SK-N-SH (cell line): Measurements from ENCODE around the gene SIRPB1. TPM values are rescaled to one million over a fixed set of nuclear protein-coding genes. Genes with fewer than 3 reads are reported as not detected.

Experiments
- CTCF ChIA-PET: fragments of 300-600, 350-600 bp; formaldehyde crosslinking; extraction: SDS; loops from one replicate; lab custom pipeline; 2021; lab: Yijun Ruan, JAX
- POLR2A ChIA-PET: fragments of 350-600 bp; sonication (Branson Sonifier 250); formaldehyde crosslinking; extraction: SDS; loops from one replicate; lab custom pipeline; 2020; ENCODE audit warnings: antibody characterized with exemption, inconsistent platforms; lab: Yijun Ruan, JAX
- DNase-seq: peaks from one replicate; pipeline ENCODE4 v3.0.0; 2012
- H2AFZ ChIP-seq: fragments of 200-600 bp; sonication (generic); 2 replicates; pipeline ENCODE4 v1.8.1; 2016; ENCODE audit warnings: antibody characterized with exemption, mild to moderate bottlenecking, low read depth
- H3F3A ChIP-seq: fragments of 200-600 bp; sonication (generic); replicated peaks from 2 replicates; pipeline ENCODE3; 2016; ENCODE audit warnings: antibody characterized with exemption, mild to moderate bottlenecking; ENCODE audit not compliant: insufficient read depth
- H3K27ac ChIP-seq, 2 experiments: fragments of 200-500 bp in 1 of 2; fragments of 200-600 bp in 1 of 2; sonication (Bioruptor generic) in 1 of 2; sonication (generic), shearing (Covaris generic) in 1 of 2; 2 replicates each; pipeline versions ENCODE4 v1.5.1 to v1.6.1; 2014 to 2016; ENCODE audit warnings: low read depth in 2 of 2, inconsistent platforms in 1 of 2, low read length in 1 of 2, mild to moderate bottlenecking in 1 of 2, mixed read lengths in 1 of 2
- H3K27me3 ChIP-seq: fragments of 200-600 bp; sonication (generic), shearing (Covaris generic); 2 replicates; pipeline ENCODE4 v1.6.1; 2016; ENCODE audit warnings: mixed run types; ENCODE audit not compliant: insufficient read depth
- H3K36me3 ChIP-seq, 2 experiments: fragments of 200-500 bp in 1 of 2; fragments of 200-600 bp in 1 of 2; sonication (Bioruptor generic) in 1 of 2; sonication (generic) in 1 of 2; replicated peaks in 1 of 2; 2 replicates each; pipeline versions ENCODE3 to v1.5.1; 2014 to 2016; ENCODE audit warnings: low read length in 1 of 2, mild to moderate bottlenecking in 1 of 2; ENCODE audit not compliant: insufficient read depth in 2 of 2, control insufficient read depth in 1 of 2
- H3K4me1 ChIP-seq, 2 experiments: fragments of 200-500 bp in 1 of 2; fragments of 200-600 bp in 1 of 2; sonication (Bioruptor generic) in 1 of 2; sonication (generic), shearing (Covaris generic) in 1 of 2; 2 replicates each; pipeline versions ENCODE4 v1.5.1 to v1.6.1; 2014 to 2016; ENCODE audit warnings: low read depth in 1 of 2, low read length in 1 of 2, mixed run types in 1 of 2; ENCODE audit not compliant: insufficient read depth in 2 of 2, control insufficient read depth in 1 of 2
- H3K4me2 ChIP-seq: fragments of 200-600 bp; sonication (generic), shearing (Covaris generic); 2 replicates; pipeline ENCODE4 v1.6.1; 2017; ENCODE audit warnings: mixed run types
- H3K4me3 ChIP-seq, 2 experiments: fragments of 200-500 bp in 1 of 2; fragments of 200-600 bp in 1 of 2; sonication (Bioruptor generic) in 1 of 2; sonication (generic), shearing (Covaris generic) in 1 of 2; 2 replicates each; pipeline versions ENCODE4 v1.5.1 to v1.8.1; 2014 to 2016; ENCODE audit warnings: low read depth in 2 of 2, inconsistent platforms in 1 of 2, low read length in 1 of 2, mild to moderate bottlenecking in 1 of 2, mixed read lengths in 1 of 2, moderate library complexity in 1 of 2
- H3K79me2 ChIP-seq: fragments of 200-600 bp; sonication (generic); 2 replicates; pipeline ENCODE4 v1.8.1; 2017; ENCODE audit warnings: mild to moderate bottlenecking; ENCODE audit not compliant: insufficient read depth
- H3K9ac ChIP-seq: fragments of 200-600 bp; sonication (generic); 2 replicates; pipeline ENCODE4 v1.6.1; 2017; ENCODE audit warnings: mixed run types
- H3K9me2 ChIP-seq: fragments of 200-600 bp; sonication (generic); 2 replicates; pipeline ENCODE4 v1.6.1; 2017; ENCODE audit warnings: mixed run types
- H3K9me3 ChIP-seq: fragments of 200-600 bp; sonication (generic); 2 replicates; pipeline ENCODE4 v1.6.1; 2017; ENCODE audit warnings: mixed run types, mild to moderate bottlenecking, moderate library complexity
- H4K20me1 ChIP-seq: fragments of 200-600 bp; sonication (generic); 2 replicates; pipeline ENCODE4 v1.6.1; 2017; ENCODE audit warnings: mild to moderate bottlenecking, mixed run types; ENCODE audit not compliant: insufficient read depth
- CTCF ChIP-seq: fragments of 200-600 bp; sonication (generic); IDR thresholded peaks from 2 replicates; pipeline ENCODE4 v1.6.1; 2017; ENCODE audit warnings: antibody characterized with exemption, mild to moderate bottlenecking, moderate library complexity
- FOSL2 ChIP-seq: IDR thresholded peaks from 2 replicates; pipeline ENCODE4 v1.4.0; 2012; ENCODE audit warnings: low read depth, mild to moderate bottlenecking, moderate library complexity, borderline replicate concordance
- FOXJ3 ChIP-seq: sonication (generic); formaldehyde crosslinking; IDR thresholded peaks from 2 replicates; pipeline ENCODE4 v1.5.1; 2020; ENCODE audit warnings: mild to moderate bottlenecking, missing genetic modification reagents
- IRF3 ChIP-seq: fragments of 150-350 bp; IDR thresholded peaks from 2 replicates; pipeline ENCODE4 v1.6.1; 2016; ENCODE audit warnings: mild to moderate bottlenecking, low read depth, low read length
- JUND ChIP-seq: IDR thresholded peaks from 2 replicates; pipeline ENCODE4 v1.4.0; 2012
- MAX ChIP-seq: IDR thresholded peaks from 2 replicates; pipeline ENCODE4 v1.4.0; 2012; ENCODE audit warnings: low read depth
- MXI1 ChIP-seq: IDR thresholded peaks from 2 replicates; pipeline ENCODE4 v1.6.1; 2012; ENCODE audit warnings: mild to moderate bottlenecking, low read depth, low read length, improper control_type of control experiment
- RAD21 ChIP-seq: IDR thresholded peaks from 2 replicates; pipeline ENCODE4 v1.6.1; 2012; ENCODE audit warnings: mild to moderate bottlenecking, low read length
- RCOR1 ChIP-seq: fragments of 150-350 bp; IDR thresholded peaks from 2 replicates; pipeline ENCODE4 v1.6.1; 2017; ENCODE audit warnings: antibody characterized with exemption, low read length
- RFX5 ChIP-seq: IDR thresholded peaks from 2 replicates; pipeline ENCODE4 v1.6.1; 2012; ENCODE audit warnings: mild to moderate bottlenecking, improper control_type of control experiment, low read length
- RXRA ChIP-seq: IDR thresholded peaks from 2 replicates; pipeline ENCODE4 v1.4.0; 2012; ENCODE audit warnings: low read depth, mild to moderate bottlenecking, borderline replicate concordance
- SIN3A ChIP-seq: IDR thresholded peaks from 2 replicates; pipeline ENCODE4 v1.6.1; 2012; ENCODE audit warnings: low read depth, mild to moderate bottlenecking, low read length, moderate library complexity, borderline replicate concordance
- TAF1 ChIP-seq: IDR thresholded peaks from 2 replicates; pipeline ENCODE4 v1.6.1; 2012; ENCODE audit warnings: low read depth, mild to moderate bottlenecking, low read length, moderate library complexity, borderline replicate concordance
- TCF12 ChIP-seq: IDR thresholded peaks from 2 replicates; pipeline ENCODE4 v1.4.0; 2012
- USF1 ChIP-seq: IDR thresholded peaks from 2 replicates; pipeline ENCODE4 v1.4.0; 2012; ENCODE audit warnings: low read depth, borderline replicate concordance
- USF2 ChIP-seq: fragments of 150-350 bp; IDR thresholded peaks from 2 replicates; pipeline ENCODE4 v1.6.1; 2017; ENCODE audit warnings: antibody characterized with exemption, low read length, low read depth, borderline replicate concordance
- YY1 ChIP-seq: IDR thresholded peaks from 2 replicates; pipeline ENCODE4 v1.4.0; 2012; ENCODE audit warnings: low read depth, mild to moderate bottlenecking
- ZBTB33 ChIP-seq: IDR thresholded peaks from 2 replicates; pipeline ENCODE4 v1.4.0; 2012; ENCODE audit warnings: low read depth, borderline replicate concordance
- WGBS: methylation state at CpG from one replicate; pipeline ENCODE4 v1.1.6; 2017; ENCODE audit warnings: low lambda C conversion rate; 5-methylcytosine and 5-hydroxymethylcytosine counted together
- polyA plus RNA-seq, 3 experiments: library from polyadenylated mRNA; depleted of rRNA; stranded (reverse); fragments of >200 nt; gene quantifications; 2 replicates each; pipeline ENCODE4 v1.2.3, GENCODE V29; 2012

The SIRPB1 gene
- polyA plus RNA-seq, 1 of the 3 experiments (the other 2 are of a cell fraction), result 0.53 TPM

GRCh38 chr20:1661542-1662299 lies 41.9 kb upstream of the SIRPB1 start:
- TF ChIP-seq SIN3A (no peak), RAD21 (no peak), MXI1 (no peak), TCF12 (no peak), RCOR1 (no peak), YY1 (no peak), MAX (no peak), IRF3 (no peak), JUND (no peak), USF1 (no peak), RXRA (no peak)
- 45% methylated on average over 2 of the region's 2 CpGs for WGBS
- H3K4me3 ChIP-seq, result no peak overlapping the region
- H3K79me2 ChIP-seq, result no peaks in the 10 kb centered on the region
- H3K9me2 ChIP-seq, result no peaks in the 10 kb centered on the region
- H3K4me2 ChIP-seq, result no peak overlapping the region
- no peak overlapping the region for H3K27ac ChIP-seq
- H3K36me3 ChIP-seq, result no peaks in the 10 kb centered on the region
- H3F3A ChIP-seq, result no peaks in the 10 kb centered on the region
- no peak overlapping the region for H2AFZ ChIP-seq
- H3K27me3 ChIP-seq, result no peaks in the 10 kb centered on the region
- H3K4me1 ChIP-seq, result no peaks in the 10 kb centered on the region; a peak in 1 of 4 replicates
- CTCF ChIA-PET, result no interaction called here
- no peaks in the 10 kb centered on the region for H3K9me3 ChIP-seq
- POLR2A ChIA-PET, result no interaction called here
- H4K20me1 ChIP-seq, result no peaks in the 10 kb centered on the region
- H3K9ac ChIP-seq, result no peak overlapping the region
- DNase-seq, result no peak

- Histone ChIP-seq H3K36me3 (no peaks in the 10 kb centered on the region), H2AFZ (no peak overlapping the region), H3K4me2 (no peak overlapping the region), H3K27me3 (no peaks in the 10 kb centered on the region), H3K9ac (no peak overlapping the region), H3K79me2 (no peaks in the 10 kb centered on the region), H3K9me3 (no peaks in the 10 kb centered on the region), H4K20me1 (no peaks in the 10 kb centered on the region), H3F3A (no peaks in the 10 kb centered on the region), H3K27ac (no peak overlapping the region), H3K4me3 (no peak overlapping the region), H3K4me1 (no peaks in the 10 kb centered on the region; a peak in 1 of 4 replicates), H3K9me2 (no peaks in the 10 kb centered on the region)
- ChIA-PET CTCF (no interaction called here), POLR2A (no interaction called here)
- DNase-seq, result no peak
- no peak for TF ChIP-seq TAF1
- no peak for TF ChIP-seq RAD21
- TF ChIP-seq FOSL2, result no peak
- TF ChIP-seq CTCF, result no peak
- no peak for TF ChIP-seq RFX5
- no peak for TF ChIP-seq FOXJ3 (CRISPR knock-in tag)
- TF ChIP-seq USF2, result no peak
- no peak for TF ChIP-seq ZBTB33
- WGBS, result 3% methylated on average over 2 of the region's 2 CpGs
Observed at GRCh38 chr20:1660246-1660645, 40.4 kb upstream of the SIRPB1 start.
